HepG2 (cell line): ENCODE measurements around the gene ZNF213. TPM values are rescaled to one million over a fixed set of nuclear protein-coding genes. Genes with fewer than 3 reads are reported as not detected.

ENCODE experiments used
- AHDC1 ChIP-seq: sonication (generic); formaldehyde crosslinking; IDR thresholded peaks from 2 replicates; pipeline ENCODE4 v1.5.1; 2020; ENCODE audit warnings: mild to moderate bottlenecking, missing genetic modification reagents, borderline replicate concordance
- ARID4A ChIP-seq: sonication (generic); formaldehyde crosslinking; IDR thresholded peaks from 2 replicates; pipeline ENCODE4 v1.5.0; 2020; ENCODE audit warnings: mild to moderate bottlenecking, missing genetic modification reagents, borderline replicate concordance
- CHD2 ChIP-seq: IDR thresholded peaks from 2 replicates; pipeline ENCODE4 v1.6.1; 2011; ENCODE audit warnings: low read depth, low read length, improper control_type of control experiment
- EED ChIP-seq: sonication (generic); formaldehyde crosslinking; IDR thresholded peaks from 2 replicates; pipeline ENCODE4 v1.5.0; 2020; ENCODE audit warnings: mild to moderate bottlenecking, missing genetic modification reagents
- FOXJ3 ChIP-seq: sonication (generic); formaldehyde crosslinking; IDR thresholded peaks from 2 replicates; pipeline ENCODE4 v1.4.0; 2020; ENCODE audit warnings: missing genetic modification reagents, mild to moderate bottlenecking, borderline replicate concordance
- ISL2 ChIP-seq: sonication (generic); formaldehyde crosslinking; IDR thresholded peaks from 2 replicates; pipeline ENCODE4 v1.5.0; 2020; ENCODE audit warnings: missing genetic modification reagents
- NKX3-1 ChIP-seq: sonication (generic); formaldehyde crosslinking; IDR thresholded peaks from 2 replicates; pipeline ENCODE4 v1.5.0; 2020; ENCODE audit warnings: missing genetic modification reagents
- PAX8 ChIP-seq: sonication (generic); formaldehyde crosslinking; IDR thresholded peaks from 2 replicates; pipeline ENCODE4 v1.8.0; 2022; ENCODE audit warnings: mild to moderate bottlenecking, missing genetic modification reagents, borderline replicate concordance
- SMYD3 ChIP-seq: sonication (generic); formaldehyde crosslinking; IDR thresholded peaks from 2 replicates; pipeline ENCODE4 v1.8.1; 2023; ENCODE audit warnings: mild to moderate bottlenecking, missing genetic modification reagents
- SYNCRIP ChIP-seq: fragments of 200-400 bp; formaldehyde crosslinking; IDR thresholded peaks from 2 replicates; pipeline ENCODE4 v1.6.1; 2018; ENCODE audit warnings: mild to moderate bottlenecking, low read depth, low read length; ENCODE audit not compliant: insufficient read depth
- THRA ChIP-seq: sonication (generic); formaldehyde crosslinking; IDR thresholded peaks from 2 replicates; pipeline ENCODE4 v1.4.0; 2020; ENCODE audit warnings: missing genetic modification reagents, borderline replicate concordance
- XRCC5 ChIP-seq: fragments of 200-400 bp; formaldehyde crosslinking; optimal IDR thresholded peaks from 2 replicates; pipeline ENCODE3; 2017; ENCODE audit warnings: mild to moderate bottlenecking, low read length
- ZBTB42 ChIP-seq: sonication (generic); formaldehyde crosslinking; IDR thresholded peaks from 2 replicates; pipeline ENCODE4 v1.5.0; 2020; ENCODE audit warnings: mild to moderate bottlenecking, missing genetic modification reagents
- ZNF331 ChIP-seq: sonication (generic); formaldehyde crosslinking; IDR thresholded peaks from 2 replicates; pipeline ENCODE4 v1.4.0; 2020; ENCODE audit warnings: missing genetic modification reagents
- ZNF44 ChIP-seq: sonication (generic); formaldehyde crosslinking; IDR thresholded peaks from 2 replicates; pipeline ENCODE4 v1.5.1; 2020; ENCODE audit warnings: mild to moderate bottlenecking, missing genetic modification reagents
- ZNF549 ChIP-seq: sonication (generic); formaldehyde crosslinking; IDR thresholded peaks from 2 replicates; pipeline ENCODE4 v1.5.0; 2020; ENCODE audit warnings: missing genetic modification reagents
- ZNF720 ChIP-seq: sonication (generic); formaldehyde crosslinking; IDR thresholded peaks from 2 replicates; pipeline ENCODE4 v1.4.0; 2020; ENCODE audit warnings: missing genetic modification reagents
- polyA plus RNA-seq, 8 experiments: library from polyadenylated mRNA; depleted of rRNA in 3 of 8; stranded (reverse) in 7 of 8; unstranded in 1 of 8; fragments of >200 nt; fragmentation: Illumina TruSeq in 4 of 8; extraction: Trizol in 4 of 8; gene quantifications; 2 replicates each; pipeline versions ENCODE4 v1.2.1 to v1.2.3, GENCODE V29; 2011 to 2016; ENCODE audit warnings: low read depth in 4 of 8, missing spikeins in 1 of 8, mixed read lengths in 1 of 8; ENCODE audit not compliant: insufficient read depth in 1 of 8
- total RNA-seq, 5 experiments: library from RNA; depleted of rRNA; stranded (reverse); fragments of >200 nt; fragmentation: Illumina TruSeq; extraction: Trizol; gene quantifications; 2 replicates each; pipeline ENCODE4 v1.2.3, GENCODE V29; 2016; ENCODE audit warnings: low read depth in 1 of 5

The ZNF213 gene
- total and polyA plus RNA-seq, 2 of the 13 experiments (the other 11 are each of a cell fraction or from before 2014, with no cell fraction given): 0.59 to 0.97 TPM

- TF ChIP-seq ZNF549 (CRISPR knock-in tag) (no peak), ARID4A (CRISPR knock-in tag) (peak; percentile 55; the same call in 1 of the 2 replicates), FOXJ3 (0 out of 2 replicates have a peak, but pooled peaks have one; percentile 11), ZBTB42 (CRISPR knock-in tag) (no peak), ZNF44 (CRISPR knock-in tag) (0 out of 2 replicates have a peak, but pooled peaks have one; percentile 57), PAX8 (CRISPR knock-in tag) (no peak), ISL2 (CRISPR knock-in tag) (no peak; the same call in 1 of the 2 replicates), ZNF331 (CRISPR knock-in tag) (no peak; the same call in 1 of the 2 replicates), NKX3-1 (CRISPR knock-in tag) (peak; percentile 62; the same call in 1 of the 2 replicates), CHD2 (no peak), XRCC5 (peak; percentile 45), EED (CRISPR knock-in tag) (no peak), THRA (no peak), ZNF720 (CRISPR knock-in tag) (no peak), AHDC1 (no peak), SYNCRIP (no peak), SMYD3 (CRISPR knock-in tag) (no peak)
Measured at GRCh38 chr16:3134338-3135125, at the start of gene ZNF213 (continued).
